Measurements from ENCODE around the gene MFSD1. TPM values are rescaled to one million over a fixed set of nuclear protein-coding genes. Genes with fewer than 3 reads are reported as not detected.

Gene MFSD1
- total and polyA plus RNA-seq, 2 of the 13 experiments (the other 11 are each of a cell fraction or from before 2014, with no cell fraction given): 17.3 to 37.9 TPM

GRCh38 chr3:158801696-158802408, at the start of gene MFSD1 (continued):
- peak; percentile 87 for TF ChIP-seq GMEB1 (CRISPR knock-in tag; IDR thresholded peaks at IDR 0.05; ENCODE audit: borderline replicate concordance)
- TF ChIP-seq ELF3 (CRISPR knock-in tag; IDR thresholded peaks at IDR 0.05): peak; percentile 81
- TF ChIP-seq ZNF432 (CRISPR knock-in tag; IDR thresholded peaks at IDR 0.05; ENCODE audit: borderline replicate concordance): no peak
- TF ChIP-seq EED (CRISPR knock-in tag; IDR thresholded peaks at IDR 0.05): no peak
- TF ChIP-seq HES4 (CRISPR knock-in tag; IDR thresholded peaks at IDR 0.05; ENCODE audit: borderline replicate concordance): no peak; the same call in 1 of the 2 replicates
- TF ChIP-seq ZNF780A (CRISPR knock-in tag; IDR thresholded peaks at IDR 0.05): no peak; the same call in 1 of the 2 replicates
- peak; percentile 90 for TF ChIP-seq ZNF263 (CRISPR knock-in tag; IDR thresholded peaks at IDR 0.05)
- peak; percentile 77 for TF ChIP-seq HBP1 (CRISPR knock-in tag; IDR thresholded peaks at IDR 0.05; ENCODE audit: low read depth)
- TF ChIP-seq RBM39 (IDR thresholded peaks at IDR 0.05; ENCODE audit: low read depth, low read length, poor library complexity, severe bottlenecking): peak; percentile 66
- peak; percentile 72; the same call in 1 of the 2 replicates for TF ChIP-seq HOMEZ (CRISPR knock-in tag; IDR thresholded peaks at IDR 0.05; ENCODE audit: low read depth)
- no peak for TF ChIP-seq KDM6A (CRISPR knock-in tag; IDR thresholded peaks at IDR 0.05; ENCODE audit: low read depth)
- TF ChIP-seq TBP (CRISPR knock-in tag; IDR thresholded peaks at IDR 0.05): no peak
- peak; percentile 95 for TF ChIP-seq TFE3 (CRISPR knock-in tag; IDR thresholded peaks at IDR 0.05)
- peak; percentile 40 for TF ChIP-seq DBP (CRISPR knock-in tag; IDR thresholded peaks at IDR 0.05; ENCODE audit: not compliant biosample characterization)
- peak; percentile 59; the same call in 1 of the 2 replicates for TF ChIP-seq ZNF451 (CRISPR knock-in tag; IDR thresholded peaks at IDR 0.05)
- TF ChIP-seq ZNF296 (CRISPR knock-in tag; conservative IDR thresholded peaks at IDR 0.05): no peak
- peak; percentile 39; the same call in 1 of the 2 replicates for TF ChIP-seq ZBTB38 (CRISPR knock-in tag; IDR thresholded peaks at IDR 0.05)
- peak; percentile 63 for TF ChIP-seq ARNTL (CRISPR knock-in tag; IDR thresholded peaks at IDR 0.05)
- TF ChIP-seq KLF12 (CRISPR knock-in tag; IDR thresholded peaks at IDR 0.05; ENCODE audit: borderline replicate concordance): peak; percentile 99
- TF ChIP-seq ZNF572 (CRISPR knock-in tag; IDR thresholded peaks at IDR 0.05): no peak
- no peak for TF ChIP-seq TCF12 (IDR thresholded peaks at IDR 0.05)
- TF ChIP-seq TCF12 (CRISPR knock-in tag; IDR thresholded peaks at IDR 0.05): no peak
- no peak for TF ChIP-seq ZC3H13 (CRISPR knock-in tag; IDR thresholded peaks at IDR 0.05)
- no peak for TF ChIP-seq ZNF841 (CRISPR knock-in tag; IDR thresholded peaks at IDR 0.05; ENCODE audit: borderline replicate concordance)

All from HepG2 (cell line).